Parathyroid adenoma (tissue), 2 donors: ENCODE results near the gene ABCA8.

ENCODE experiments used
- H2AFZ ChIP-seq: fragments of 300-600 bp; sonication (generic); one replicate; pipeline ENCODE4 v1.7.0; 2017; ENCODE audit warnings: antibody characterized with exemption, mild to moderate bottlenecking
- H3K27ac ChIP-seq: fragments of 300-600 bp; sonication (generic); one replicate; pipeline ENCODE4 v1.7.0; 2017
- H3K27me3 ChIP-seq: fragments of 300-600 bp; sonication (generic); one replicate; pipeline ENCODE4 v1.7.0; 2017; ENCODE audit warnings: low read length; ENCODE audit not compliant: control insufficient read depth, insufficient read depth
- H3K36me3 ChIP-seq: fragments of 300-600 bp; sonication (generic); one replicate; pipeline ENCODE4 v1.7.0; 2017; ENCODE audit warnings: low read length; ENCODE audit not compliant: control insufficient read depth, insufficient read depth
- H3K4me1 ChIP-seq: fragments of 300-600 bp; sonication (generic); one replicate; pipeline ENCODE4 v1.7.0; 2017; ENCODE audit warnings: control low read depth
- H3K4me2 ChIP-seq: fragments of 300-600 bp; sonication (generic); one replicate; pipeline ENCODE4 v1.7.0; 2017; ENCODE audit warnings: low read length
- H3K4me3 ChIP-seq: fragments of 300-600 bp; sonication (generic); one replicate; pipeline ENCODE4 v1.7.0; 2017; ENCODE audit warnings: low read depth, low read length
- H3K79me2 ChIP-seq: fragments of 300-600 bp; sonication (generic); one replicate; pipeline ENCODE4 v1.7.0; 2017; ENCODE audit warnings: control low read depth
- H3K9ac ChIP-seq: fragments of 300-600 bp; sonication (generic); one replicate; pipeline ENCODE4 v1.7.0; 2017; ENCODE audit warnings: mild to moderate bottlenecking
- H3K9me3 ChIP-seq: fragments of 300-600 bp; sonication (generic); one replicate; pipeline ENCODE4 v1.7.0; 2017; ENCODE audit warnings: low read length; ENCODE audit not compliant: control insufficient read depth
- CTCF ChIP-seq: fragments of 300-600 bp; sonication (generic); IDR thresholded peaks from one replicate; pipeline ENCODE4 v1.7.0; 2017; ENCODE audit warnings: antibody characterized with exemption, mild to moderate bottlenecking
- donor health status: primary hyperparathyroidism.

Gene ABCA8

GRCh38 chr17:68892193-68892592 is 63.0 kb downstream of the ABCA8 start:
- H3K36me3 ChIP-seq, result no peaks in the 10 kb centered on the region
- no peak for TF ChIP-seq CTCF
- no peak overlapping the region for H3K27ac ChIP-seq

GRCh38 chr17:68886401-68886800 is 68.8 kb downstream of the ABCA8 start:
- no peaks in the 10 kb centered on the region for H3K9me3 ChIP-seq
- no peak overlapping the region for H2AFZ ChIP-seq
- no peaks in the 10 kb centered on the region for H3K27me3 ChIP-seq
- no peak overlapping the region for H3K4me3 ChIP-seq
- no peaks in the 10 kb centered on the region for H3K4me1 ChIP-seq
- no peak for TF ChIP-seq CTCF
- H3K36me3 ChIP-seq, result no peaks in the 10 kb centered on the region
- H3K27ac ChIP-seq, result no peak overlapping the region
- no peak overlapping the region for H3K4me2 ChIP-seq
- H3K9ac ChIP-seq, result no peak overlapping the region
- H3K79me2 ChIP-seq, result no peaks in the 10 kb centered on the region

More at GRCh38 chr17:68892193-68892592, 63.0 kb downstream of the ABCA8 start:
- no peaks in the 10 kb centered on the region for H3K4me1 ChIP-seq
- no peak overlapping the region for H3K4me2 ChIP-seq
- H3K79me2 ChIP-seq, result no peaks in the 10 kb centered on the region
- no peaks in the 10 kb centered on the region for H3K9me3 ChIP-seq
- H3K4me3 ChIP-seq, result no peak overlapping the region
- H3K9ac ChIP-seq, result no peak overlapping the region
- no peak overlapping the region for H2AFZ ChIP-seq
- no peaks in the 10 kb centered on the region for H3K27me3 ChIP-seq

- no peaks in the 10 kb centered on the region for H3K36me3 ChIP-seq
- H2AFZ ChIP-seq, result no peak overlapping the region
- H3K79me2 ChIP-seq, result no peaks in the 10 kb centered on the region
- no peak for TF ChIP-seq CTCF
- H3K4me1 ChIP-seq, result no peaks in the 10 kb centered on the region
- H3K4me2 ChIP-seq, result no peak overlapping the region
- H3K9ac ChIP-seq, result no peak overlapping the region
- no peaks in the 10 kb centered on the region for H3K9me3 ChIP-seq
- no peak overlapping the region for H3K4me3 ChIP-seq
- no peaks in the 10 kb centered on the region for H3K27me3 ChIP-seq
- H3K27ac ChIP-seq, result no peak overlapping the region
These were observed 70.3 kb downstream of the ABCA8 start for GRCh38 chr17:68884888-68885287.

GRCh38 chr17:68878226-68878885 is 76.8 kb downstream of the ABCA8 start:
- Histone ChIP-seq H3K36me3 (no peaks in the 10 kb centered on the region), H3K4me1 (no peaks in the 10 kb centered on the region), H3K9ac (no peak overlapping the region), H2AFZ (no peak overlapping the region), H3K27me3 (no peaks in the 10 kb centered on the region), H3K79me2 (no peaks in the 10 kb centered on the region), H3K4me3 (no peak overlapping the region), H3K27ac (no peak overlapping the region), H3K9me3 (no peaks in the 10 kb centered on the region), H3K4me2 (no peak overlapping the region)
- TF ChIP-seq CTCF, result no peak

- no peak overlapping the region for H3K27ac ChIP-seq
- H3K36me3 ChIP-seq, result no peaks in the 10 kb centered on the region
- TF ChIP-seq CTCF, result no peak
These were observed 83.7 kb downstream of the ABCA8 start for GRCh38 chr17:68871447-68871846.

More at GRCh38 chr17:68871447-68871846, 83.7 kb downstream of the ABCA8 start:
- Histone ChIP-seq H3K79me2 (no peaks in the 10 kb centered on the region), H3K9me3 (no peaks in the 10 kb centered on the region), H3K9ac (no peak overlapping the region), H3K4me2 (no peak overlapping the region), H2AFZ (no peak overlapping the region), H3K4me1 (no peaks in the 10 kb centered on the region), H3K4me3 (no peak overlapping the region), H3K27me3 (no peaks in the 10 kb centered on the region)
